Activated CD8-positive, alpha-beta memory T cell treated with anti-CD3 and anti-CD28 coated beads, Interleukin-2, amount 50 U/mL, for 4 hours (primary cell): ENCODE measurements around the gene CCL17.
"Not testable (repeated sequence)": the region's sequence is repeated elsewhere in the genome, so short reads cannot be mapped to it uniquely, and the experiment has no call there.

Experiments
- DNase-seq: peaks from one replicate; pipeline ENCODE4 v3.0.0-alpha.2; 2020

The CCL17 gene

GRCh38 chr16:57403965-57404817 is at the start of gene CCL17:
TSS of gene CCL17 (plus strand) at chr16:57404767. CDS start at chr16:57413933, 9,166 bp downstream.
- no peak for DNase-seq

DNA sequence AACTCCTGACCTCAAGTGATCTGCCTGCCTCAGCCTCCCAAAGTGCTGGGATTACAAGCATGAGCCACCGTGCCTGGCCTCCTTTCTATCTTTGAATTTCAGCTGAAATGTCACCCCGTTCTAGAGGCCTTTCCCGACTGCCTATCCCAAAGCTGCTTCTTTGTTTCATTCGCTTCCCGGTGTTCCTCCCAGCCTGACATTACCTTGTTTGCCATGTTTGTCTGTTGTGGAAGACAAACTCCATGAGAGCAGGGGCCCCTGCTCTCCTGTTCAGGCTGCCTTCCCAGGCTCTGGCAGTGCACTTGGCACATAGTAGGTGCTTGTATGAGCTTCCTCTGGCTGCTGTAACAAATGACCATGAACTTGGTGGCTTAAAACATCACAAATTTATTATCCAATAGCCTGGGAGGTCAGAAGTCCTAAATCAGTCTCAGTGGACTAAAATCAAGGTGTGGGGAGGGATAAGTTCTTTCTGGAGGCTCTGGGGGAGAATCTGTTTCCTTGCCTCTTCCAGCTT is 48.6 kb upstream of the CCL17 start:
- no peak for DNase-seq

DNA sequence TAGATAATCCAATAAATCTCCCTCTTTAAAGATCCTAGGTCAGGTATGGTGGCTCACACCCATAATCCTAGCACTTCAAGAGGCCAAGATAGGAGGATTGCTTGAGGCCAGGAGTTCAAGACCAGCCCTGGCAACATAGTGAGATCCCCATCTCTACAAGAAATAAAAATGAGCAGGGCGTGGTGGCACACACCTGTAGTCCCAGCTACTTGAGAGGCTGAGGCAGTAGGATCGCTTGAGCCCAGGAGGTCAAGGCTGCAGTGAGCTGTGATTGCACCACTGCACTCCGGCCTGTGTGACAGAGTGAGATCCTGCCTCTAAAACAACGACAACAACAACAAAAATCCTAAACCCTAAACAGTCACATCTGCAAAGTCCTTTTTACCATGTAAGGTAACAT is 48.0 kb upstream of the CCL17 start:
- DNase-seq = no peak

- no peak for DNase-seq
Observed at GRCh38 chr16:57357330-57358085, 47.1 kb upstream of the CCL17 start.

- DNase-seq = no peak
Observed at GRCh38 chr16:57358086-57358420, 46.5 kb upstream of the CCL17 start.

DNA sequence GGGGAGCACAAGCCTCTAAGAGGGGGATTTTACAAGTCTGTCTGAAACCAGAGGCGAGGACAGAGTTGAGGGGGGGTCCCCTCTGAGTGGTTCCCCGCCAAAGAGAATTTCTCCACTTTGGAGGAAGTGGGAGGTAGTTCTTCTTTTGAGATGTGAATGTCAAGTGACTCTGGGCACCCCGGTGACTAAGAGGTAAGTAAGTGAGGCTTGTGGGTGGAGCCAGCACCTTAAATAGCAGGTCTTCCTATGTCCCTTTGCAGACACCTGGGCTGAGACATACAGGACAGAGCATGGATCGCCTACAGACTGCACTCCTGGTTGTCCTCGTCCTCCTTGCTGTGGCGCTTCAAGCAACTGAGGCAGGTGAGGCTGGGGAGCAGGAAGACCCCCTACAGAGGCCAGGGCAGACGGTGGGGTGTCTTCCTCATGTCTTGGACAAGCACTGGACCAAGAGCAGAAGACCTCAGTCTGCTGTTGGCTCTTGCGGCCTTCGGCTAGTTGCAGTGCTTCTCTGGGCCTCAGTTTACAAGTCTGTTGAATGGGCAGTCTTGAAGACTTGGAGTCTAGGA is 46.0 kb upstream of the CCL17 start, which contains the start of gene CCL22:
CCL22 (plus strand) TSS at position 257 of the 569 bp plus-strand sequence; CDS start at position 291, 34 bp downstream.
- no peak for DNase-seq

GRCh38 chr16:57360321-57360935 is 44.1 kb upstream of the CCL17 start:
- DNase-seq = no peak

DNA sequence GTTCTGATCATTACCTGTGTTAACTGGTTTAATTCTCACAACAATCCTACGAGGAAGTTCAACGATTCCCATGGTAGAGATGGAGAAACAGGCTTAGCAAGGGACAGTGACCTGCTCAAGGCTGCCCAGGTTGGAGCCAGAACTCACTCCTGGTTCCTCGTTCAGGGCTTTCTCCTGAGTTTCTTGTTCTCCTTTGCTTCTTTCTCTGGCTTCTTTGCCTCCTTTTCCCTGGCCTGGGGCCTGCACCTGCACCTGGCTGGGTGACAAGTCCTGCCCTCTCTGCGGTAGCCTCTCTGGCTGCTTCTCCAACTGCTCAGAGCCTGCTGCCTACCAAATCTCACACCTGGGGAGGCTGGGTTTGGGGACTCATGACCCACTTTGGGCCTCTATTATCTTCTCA is 43.2 kb upstream of the CCL17 start:
- DNase-seq = no peak

DNA sequence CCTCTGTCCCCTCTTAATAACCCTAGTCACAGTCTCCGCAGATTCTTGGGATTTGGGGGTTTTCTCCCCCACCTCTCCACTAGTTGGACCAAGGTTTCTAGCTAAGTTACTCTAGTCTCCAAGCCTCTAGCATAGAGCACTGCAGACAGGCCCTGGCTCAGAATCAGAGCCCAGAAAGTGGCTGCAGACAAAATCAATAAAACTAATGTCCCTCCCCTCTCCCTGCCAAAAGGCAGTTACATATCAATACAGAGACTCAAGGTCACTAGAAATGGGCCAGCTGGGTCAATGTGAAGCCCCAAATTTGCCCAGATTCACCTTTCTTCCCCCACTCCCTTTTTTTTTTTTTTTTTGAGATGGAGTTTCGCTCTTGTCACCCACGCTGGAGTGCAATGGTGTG is 40.4 kb upstream of the CCL17 start:
- no peak for DNase-seq

DNA sequence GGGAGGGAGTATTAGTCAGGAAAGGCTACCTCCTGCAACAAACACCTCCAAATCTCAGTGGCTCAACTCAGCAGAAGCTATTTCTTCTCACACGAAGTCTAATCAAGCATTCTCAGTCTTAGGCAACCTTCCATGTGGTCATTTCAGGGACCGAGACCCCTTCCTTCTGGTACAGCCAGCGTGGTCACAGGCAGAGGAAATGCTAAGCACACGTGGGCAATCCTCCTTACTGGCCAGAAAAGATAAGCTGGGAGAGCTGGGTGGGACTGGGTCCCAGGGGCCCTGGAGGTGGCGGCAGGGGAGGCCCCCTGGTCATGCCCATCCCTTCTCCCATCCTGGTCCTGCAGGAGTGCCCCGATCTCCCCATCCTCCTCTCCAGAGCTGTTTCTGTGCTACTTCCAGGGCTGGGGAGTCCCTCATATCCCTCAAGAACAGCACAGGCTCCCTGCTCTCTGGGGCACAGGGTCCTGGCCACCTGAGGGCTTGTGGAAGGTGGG is 38.0 kb upstream of the CCL17 start:
- no peak for DNase-seq

DNA sequence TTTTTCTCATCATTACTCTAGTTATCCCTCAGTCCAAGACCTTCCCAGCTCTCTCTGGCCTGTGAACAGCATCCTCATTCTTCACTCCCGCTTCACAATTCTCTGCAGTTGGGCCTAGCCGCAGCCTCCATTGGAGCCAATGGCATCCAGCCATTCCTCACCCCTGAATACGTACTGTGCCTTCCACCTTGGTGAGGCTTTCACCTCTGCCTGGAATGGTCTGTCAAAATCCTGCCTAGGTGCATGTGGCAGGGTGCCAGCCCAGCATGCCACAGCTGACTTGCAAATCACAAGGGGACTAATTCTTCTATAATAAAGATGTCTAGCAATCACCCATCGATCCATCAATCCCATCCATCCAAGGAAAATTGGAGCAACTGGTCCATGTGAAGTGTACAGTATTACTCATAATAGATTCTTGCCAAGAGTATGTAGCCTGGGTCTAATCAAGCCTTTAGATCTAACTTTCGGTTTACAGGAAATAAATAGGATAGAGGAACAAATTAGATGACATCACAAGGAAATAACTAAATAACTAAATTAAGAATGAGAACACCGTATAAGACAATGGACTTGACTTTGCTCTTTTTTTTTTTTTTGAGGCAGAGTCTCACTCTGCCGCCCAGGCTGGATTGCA is 37.3 kb upstream of the CCL17 start:
- DNase-seq = no peak

GRCh38 chr16:57371494-57372371 is 32.8 kb upstream of the CCL17 start:
- DNase-seq = no peak

DNA sequence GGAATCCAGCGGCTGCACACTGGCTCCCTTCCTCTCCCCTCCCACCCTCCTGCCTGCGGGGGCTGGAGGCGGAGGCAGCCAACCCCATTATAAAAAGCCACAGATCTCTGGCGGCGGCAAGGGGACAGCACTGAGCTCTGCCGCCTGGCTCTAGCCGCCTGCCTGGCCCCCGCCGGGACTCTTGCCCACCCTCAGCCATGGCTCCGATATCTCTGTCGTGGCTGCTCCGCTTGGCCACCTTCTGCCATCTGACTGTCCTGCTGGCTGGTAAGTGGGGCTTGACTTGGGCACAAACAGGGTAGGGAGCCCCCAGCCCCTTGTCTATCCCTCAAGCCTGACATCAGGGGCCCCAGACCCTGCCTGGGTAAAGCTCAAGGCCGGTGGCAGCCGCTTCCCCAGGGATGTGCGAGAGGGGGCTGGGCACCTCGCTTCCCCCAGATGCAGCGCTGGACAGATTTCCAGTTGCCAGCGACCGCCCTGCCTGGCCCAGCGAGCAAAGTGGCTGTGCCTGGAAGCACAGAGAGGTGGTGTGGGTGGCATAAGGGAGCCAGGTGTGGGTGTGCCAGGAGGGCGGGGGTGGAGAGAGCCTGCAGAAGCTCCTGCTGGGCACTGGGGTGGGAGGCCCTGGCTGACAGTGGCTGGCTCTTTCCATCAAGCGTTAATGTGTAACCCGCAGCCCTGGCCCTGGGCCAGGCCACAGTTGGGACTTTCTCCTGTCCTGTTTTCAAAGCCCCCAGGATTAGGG is 32.0 kb upstream of the CCL17 start, which contains the start of gene CX3CL1:
CX3CL1 (plus strand) TSS at position 119 of the 745 bp plus-strand sequence; CDS start at position 198, 79 bp downstream.
- no peak for DNase-seq

DNA sequence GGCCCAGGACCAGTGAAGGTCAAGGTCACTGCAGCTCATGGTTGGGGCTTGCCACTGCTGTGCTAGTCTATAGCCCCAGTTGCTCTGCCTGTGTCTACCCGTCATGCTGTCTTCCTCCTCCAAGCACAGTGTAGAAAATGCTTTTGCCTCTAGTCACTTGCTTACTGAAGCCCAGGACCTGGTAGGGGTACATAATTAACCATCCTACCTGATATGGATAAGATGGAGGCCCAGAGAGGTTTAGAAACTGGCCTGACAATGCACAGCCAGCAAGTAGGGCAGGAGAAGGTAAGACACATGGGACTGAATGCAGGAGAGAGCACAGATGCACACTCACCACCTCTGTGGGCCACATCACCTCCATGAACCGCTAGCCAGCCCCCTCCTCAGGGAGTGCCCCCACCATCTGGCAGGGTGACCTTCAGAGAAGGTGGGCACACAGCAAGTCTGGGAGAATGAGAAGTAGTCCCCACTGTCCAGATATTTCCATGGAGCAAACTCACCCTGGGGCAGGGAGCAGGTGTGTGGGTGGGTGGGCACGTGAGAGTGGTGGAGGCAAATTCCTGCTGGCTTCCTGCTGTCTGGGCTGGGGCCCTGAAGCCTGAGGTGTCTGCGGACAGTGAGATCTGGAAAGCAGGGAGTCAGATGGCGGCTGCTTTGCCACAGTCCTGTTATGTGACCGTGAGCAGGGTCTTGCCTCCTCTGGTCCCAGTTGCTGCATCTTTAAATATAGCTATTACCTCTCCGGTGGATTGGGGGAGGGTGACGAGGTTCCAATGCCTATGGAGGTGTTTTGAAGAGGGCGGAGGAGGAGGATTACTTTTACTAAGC is 31.2 kb upstream of the CCL17 start:
- DNase-seq = no peak

- DNase-seq = no peak
Observed at GRCh38 chr16:57374067-57374534, 30.5 kb upstream of the CCL17 start.

DNA sequence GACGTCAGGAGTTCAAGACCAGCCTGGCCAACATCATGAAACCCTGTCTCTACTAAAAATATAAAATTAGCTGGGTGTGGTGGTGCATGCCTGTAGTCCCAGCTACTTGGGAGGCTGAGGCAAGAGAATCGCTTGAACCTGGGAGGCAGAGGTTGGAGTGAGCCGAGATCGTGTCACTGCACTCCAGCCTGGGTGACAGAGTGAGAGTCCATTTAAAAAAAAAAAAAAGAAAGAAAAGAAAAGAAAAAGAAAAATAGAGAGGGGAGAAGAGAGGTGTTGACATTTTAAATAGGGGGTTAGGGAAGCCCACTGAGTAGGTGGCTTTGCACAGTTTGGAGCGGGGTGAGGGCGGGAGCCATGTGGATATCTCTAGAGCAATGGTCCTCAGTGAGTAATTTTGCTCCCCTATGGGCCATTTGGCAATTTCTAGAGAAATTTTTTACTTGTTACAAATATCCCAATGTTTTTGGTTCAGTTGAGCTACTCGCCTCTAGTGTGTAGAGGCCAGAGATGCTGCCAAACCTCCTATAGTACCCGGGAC is 29.6 kb upstream of the CCL17 start:
- DNase-seq = not testable (repeated sequence)

- DNase-seq = no peak
Observed at GRCh38 chr16:57376313-57376818, 28.2 kb upstream of the CCL17 start.

- DNase-seq = peak; percentile 23
Observed at GRCh38 chr16:57377080-57377841, 27.3 kb upstream of the CCL17 start.
